ENCODE measurements around the gene CENPQ.

Gene CENPQ

DNA sequence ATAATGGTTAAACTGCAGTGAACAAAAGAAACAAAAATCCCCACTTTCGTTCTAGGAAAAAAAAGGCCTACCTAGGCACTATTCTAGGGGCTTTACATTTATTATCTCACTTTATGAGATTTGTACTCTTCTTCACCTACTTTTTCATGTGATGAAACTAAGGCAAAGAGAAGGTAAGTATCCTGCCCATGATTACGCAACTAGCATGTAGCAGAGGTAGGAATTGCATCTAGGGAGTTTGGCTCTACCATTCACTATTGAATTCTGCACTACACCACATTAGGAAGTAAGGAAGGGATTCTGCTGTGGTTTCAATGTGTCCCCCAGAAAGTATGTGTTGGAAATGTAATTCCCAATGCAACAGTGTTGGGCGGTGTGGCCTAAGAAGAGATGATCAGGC lies 75.9 kb downstream of the CENPQ start:
- peak overlapping the region in 1 of 2 experiments; percentile 18 for H3K14ac ChIP-seq (ENCODE audit: low read length in 2 of 2)
- no peak overlapping the region for H3K18ac ChIP-seq (ENCODE audit: low read depth in 1 of 2, low read length in 2 of 2)
- H2AK5ac ChIP-seq (ENCODE audit: low read length, severe bottlenecking): no peak overlapping the region
- no peak overlapping the region for H2BK5ac ChIP-seq (ENCODE audit: low read depth, low read length, poor library complexity, severe bottlenecking)
- no peak overlapping the region for H3K4me3 ChIP-seq (ENCODE audit: insufficient read depth in 1 of 2, low read depth in 1 of 2, low read length in 2 of 2)
- no peak overlapping the region for H2BK15ac ChIP-seq (ENCODE audit: low read depth, poor library complexity, severe bottlenecking)
- H4K91ac ChIP-seq (ENCODE audit: low read length): no peak overlapping the region
- H4K8ac ChIP-seq (ENCODE audit: low read length): no peak overlapping the region
- no peak overlapping the region for H2BK120ac ChIP-seq (ENCODE audit: low read depth, low read length)
- no peaks in the 10 kb centered on the region for H3K4me1 ChIP-seq (ENCODE audit: control insufficient read depth, insufficient read depth, low read depth, low read length)
- H3K9ac ChIP-seq (ENCODE audit: low read length): no peak overlapping the region
- H3K9me3 ChIP-seq (ENCODE audit: control insufficient read depth, low read length): no peaks in the 10 kb centered on the region
- no peak overlapping the region for H2AFZ ChIP-seq (ENCODE audit: low read depth, low read length)
- no peak for DNase-seq
- H3K4ac ChIP-seq (ENCODE audit: low read depth in 1 of 2, low read length in 2 of 2): no peak overlapping the region
- no peaks in the 10 kb centered on the region for H3K79me1 ChIP-seq (replicated peaks; ENCODE audit: low read length, poor library complexity, severe bottlenecking)
- H3K27me3 ChIP-seq (ENCODE audit: control insufficient read depth in 1 of 2, insufficient read depth in 1 of 2, low read length in 2 of 2): no peaks in the 10 kb centered on the region
- WGBS: 100% methylated on average over 2 of the region's 3 CpGs
- H3K23ac ChIP-seq (ENCODE audit: low read length in 2 of 2): no peak overlapping the region
- H3K4me2 ChIP-seq (ENCODE audit: low read length, poor library complexity, severe bottlenecking): no peak overlapping the region
- H3K27ac ChIP-seq (ENCODE audit: low read length, poor library complexity, severe bottlenecking): no peak overlapping the region
- peak overlapping the region in 1 of 2 experiments; percentile 10 for H2BK12ac ChIP-seq (ENCODE audit: low read length in 2 of 2)
- no peaks in the 10 kb centered on the region for H3K36me3 ChIP-seq (ENCODE audit: control insufficient read depth in 1 of 2, insufficient read depth in 2 of 2, low read depth in 1 of 2, low read length in 2 of 2)

DNA sequence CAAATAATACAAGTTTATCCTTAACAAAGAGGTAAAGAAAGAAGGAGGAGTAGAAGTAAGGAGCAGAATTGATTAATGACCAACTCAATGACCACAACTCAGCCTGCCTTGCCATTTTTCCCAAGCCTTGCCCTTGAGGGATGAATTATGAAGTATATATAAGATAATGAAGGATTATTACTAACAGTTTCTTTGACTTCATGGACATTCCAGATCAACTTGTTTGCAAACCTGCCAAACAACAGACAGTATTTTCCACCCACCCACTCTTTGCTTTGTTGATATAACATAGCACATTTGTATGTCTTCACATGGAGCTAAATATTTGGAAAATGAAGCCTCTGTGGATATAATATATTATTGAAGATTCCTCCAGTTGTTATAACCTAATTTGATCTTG lies 77.4 kb downstream of the CENPQ start:
- peak; percentile 49 for DNase-seq
- Histone ChIP-seq H3K27me3 (ENCODE audit: control insufficient read depth in 1 of 2, insufficient read depth in 1 of 2, low read length in 2 of 2) (no peaks in the 10 kb centered on the region), H3K4ac (ENCODE audit: low read depth in 1 of 2, low read length in 2 of 2) (no peak overlapping the region), H3K27ac (ENCODE audit: low read length, poor library complexity, severe bottlenecking) (no peak overlapping the region), H3K9me3 (ENCODE audit: control insufficient read depth, low read length) (no peaks in the 10 kb centered on the region), H2BK12ac (ENCODE audit: low read length in 2 of 2) (no peak overlapping the region), H3K36me3 (ENCODE audit: control insufficient read depth in 1 of 2, insufficient read depth in 2 of 2, low read depth in 1 of 2, low read length in 2 of 2) (no peaks in the 10 kb centered on the region), H2BK120ac (ENCODE audit: low read depth, low read length) (no peak overlapping the region), H3K23ac (ENCODE audit: low read length in 2 of 2) (no peak overlapping the region), H2BK5ac (ENCODE audit: low read depth, low read length, poor library complexity, severe bottlenecking) (no peak overlapping the region), H3K4me3 (ENCODE audit: insufficient read depth in 1 of 2, low read depth in 1 of 2, low read length in 2 of 2) (no peak overlapping the region), H4K8ac (ENCODE audit: low read length) (no peak overlapping the region), H2AK5ac (ENCODE audit: low read length, severe bottlenecking) (no peak overlapping the region), H3K4me2 (ENCODE audit: low read length, poor library complexity, severe bottlenecking) (no peak overlapping the region), H3K14ac (ENCODE audit: low read length in 2 of 2) (no peak overlapping the region), H3K9ac (ENCODE audit: low read length) (no peak overlapping the region), H2AFZ (ENCODE audit: low read depth, low read length) (no peak overlapping the region), H3K18ac (ENCODE audit: low read depth in 1 of 2, low read length in 2 of 2) (no peak overlapping the region), H3K4me1 (ENCODE audit: control insufficient read depth, insufficient read depth, low read depth, low read length) (no peaks in the 10 kb centered on the region), H4K91ac (ENCODE audit: low read length) (no peak overlapping the region), H2BK15ac (ENCODE audit: low read depth, poor library complexity, severe bottlenecking) (no peak overlapping the region), H3K79me1 (replicated peaks; ENCODE audit: low read length, poor library complexity, severe bottlenecking) (no peaks in the 10 kb centered on the region)

DNA sequence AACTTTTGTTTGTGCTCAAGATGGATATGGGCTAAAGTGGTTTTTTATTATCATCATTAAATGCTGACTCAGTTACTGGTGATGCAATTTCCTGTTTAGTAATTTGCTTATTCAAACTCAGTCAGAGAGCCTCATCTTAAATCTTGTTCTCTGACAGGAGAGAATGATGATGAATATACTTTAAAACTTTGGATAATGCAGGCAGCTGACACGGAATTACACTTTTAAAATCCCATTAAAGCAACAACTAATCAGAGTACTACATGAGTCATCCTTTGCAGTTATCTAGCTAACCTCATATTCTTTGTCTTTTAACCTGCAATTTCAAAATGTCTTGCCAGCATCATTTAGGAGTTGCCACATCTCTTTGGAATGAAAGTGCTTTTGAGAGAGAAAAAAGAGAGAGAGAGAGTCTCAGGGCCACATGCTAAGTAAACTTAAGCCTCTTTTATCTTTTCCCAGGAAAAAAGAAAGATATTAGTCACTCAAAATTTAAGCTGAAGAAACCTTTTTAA lies 78.1 kb downstream of the CENPQ start:
- Histone ChIP-seq H3K79me1 (replicated peaks; ENCODE audit: low read length, poor library complexity, severe bottlenecking) (no peaks in the 10 kb centered on the region), H2BK12ac (ENCODE audit: low read length in 2 of 2) (no peak overlapping the region), H2BK120ac (ENCODE audit: low read depth, low read length) (no peak overlapping the region), H3K9ac (ENCODE audit: low read length) (peak overlapping the region; percentile 32), H3K4me3 (ENCODE audit: insufficient read depth in 1 of 2, low read depth in 1 of 2, low read length in 2 of 2) (no peak overlapping the region), H4K91ac (ENCODE audit: low read length) (no peak overlapping the region), H3K4me2 (ENCODE audit: low read length, poor library complexity, severe bottlenecking) (no peak overlapping the region), H3K4ac (ENCODE audit: low read depth in 1 of 2, low read length in 2 of 2) (no peak overlapping the region), H3K18ac (ENCODE audit: low read depth in 1 of 2, low read length in 2 of 2) (no peak overlapping the region), H2BK15ac (ENCODE audit: low read depth, poor library complexity, severe bottlenecking) (no peak overlapping the region), H2AK5ac (ENCODE audit: low read length, severe bottlenecking) (no peak overlapping the region), H3K4me1 (ENCODE audit: control insufficient read depth, insufficient read depth, low read depth, low read length) (no peaks in the 10 kb centered on the region), H3K23ac (ENCODE audit: low read length in 2 of 2) (no peak overlapping the region), H3K27ac (ENCODE audit: low read length, poor library complexity, severe bottlenecking) (no peak overlapping the region), H2AFZ (ENCODE audit: low read depth, low read length) (no peak overlapping the region), H3K14ac (ENCODE audit: low read length in 2 of 2) (no peak overlapping the region), H2BK5ac (ENCODE audit: low read depth, low read length, poor library complexity, severe bottlenecking) (no peak overlapping the region), H3K36me3 (ENCODE audit: control insufficient read depth in 1 of 2, insufficient read depth in 2 of 2, low read depth in 1 of 2, low read length in 2 of 2) (no peaks in the 10 kb centered on the region), H3K9me3 (ENCODE audit: control insufficient read depth, low read length) (no peaks in the 10 kb centered on the region), H3K27me3 (ENCODE audit: control insufficient read depth in 1 of 2, insufficient read depth in 1 of 2, low read length in 2 of 2) (no peaks in the 10 kb centered on the region), H4K8ac (ENCODE audit: low read length) (no peak overlapping the region)
- 0% methylated on average over 1 of the region's 1 CpG for WGBS
- peak; percentile 90 for DNase-seq

GRCh38 chr6:49541936-49542335 lies 78.8 kb downstream of the CENPQ start:
- Histone ChIP-seq H3K4me3 (ENCODE audit: insufficient read depth in 1 of 2, low read depth in 1 of 2, low read length in 2 of 2) (no peak overlapping the region), H2BK120ac (ENCODE audit: low read depth, low read length) (peak overlapping the region; percentile 49), H3K27ac (ENCODE audit: low read length, poor library complexity, severe bottlenecking) (no peak overlapping the region), H3K27me3 (ENCODE audit: control insufficient read depth in 1 of 2, insufficient read depth in 1 of 2, low read length in 2 of 2) (no peaks in the 10 kb centered on the region), H3K23ac (ENCODE audit: low read length in 2 of 2) (no peak overlapping the region), H3K4ac (ENCODE audit: low read depth in 1 of 2, low read length in 2 of 2) (no peak overlapping the region), H3K9ac (ENCODE audit: low read length) (peak overlapping the region; percentile 32), H4K8ac (ENCODE audit: low read length) (no peak overlapping the region), H2BK15ac (ENCODE audit: low read depth, poor library complexity, severe bottlenecking) (no peak overlapping the region), H3K14ac (ENCODE audit: low read length in 2 of 2) (no peak overlapping the region), H3K18ac (ENCODE audit: low read depth in 1 of 2, low read length in 2 of 2) (no peak overlapping the region), H3K36me3 (ENCODE audit: control insufficient read depth in 1 of 2, insufficient read depth in 2 of 2, low read depth in 1 of 2, low read length in 2 of 2) (no peaks in the 10 kb centered on the region), H2AFZ (ENCODE audit: low read depth, low read length) (no peak overlapping the region), H4K91ac (ENCODE audit: low read length) (no peak overlapping the region), H2BK12ac (ENCODE audit: low read length in 2 of 2) (no peak overlapping the region), H2BK5ac (ENCODE audit: low read depth, low read length, poor library complexity, severe bottlenecking) (no peak overlapping the region), H3K4me2 (ENCODE audit: low read length, poor library complexity, severe bottlenecking) (no peak overlapping the region), H3K9me3 (ENCODE audit: control insufficient read depth, low read length) (no peaks in the 10 kb centered on the region), H3K4me1 (ENCODE audit: control insufficient read depth, insufficient read depth, low read depth, low read length) (no peaks in the 10 kb centered on the region), H2AK5ac (ENCODE audit: low read length, severe bottlenecking) (no peak overlapping the region), H3K79me1 (replicated peaks; ENCODE audit: low read length, poor library complexity, severe bottlenecking) (no peaks in the 10 kb centered on the region)
- DNase-seq: no peak
- WGBS: 85% methylated on average over 2 of the region's 3 CpGs

All from mesenchymal stem cell (in vitro differentiated cells and primary cell).